HG02678 (cell line): ENCODE results near the gene SNX30.
"Not testable (repeated sequence)": the region's sequence is repeated elsewhere in the genome, so short reads cannot be mapped to it uniquely, and the experiment has no call there.

ENCODE experiments used
- ATAC-seq: cut with Tn5 transposase; IDR thresholded peaks from one replicate; pipeline ENCODE4 v1.9.1; 2021; ENCODE audit warnings: mild to moderate bottlenecking, moderate library complexity; ENCODE audit not compliant: unreplicated experiment

The SNX30 gene, protein sequence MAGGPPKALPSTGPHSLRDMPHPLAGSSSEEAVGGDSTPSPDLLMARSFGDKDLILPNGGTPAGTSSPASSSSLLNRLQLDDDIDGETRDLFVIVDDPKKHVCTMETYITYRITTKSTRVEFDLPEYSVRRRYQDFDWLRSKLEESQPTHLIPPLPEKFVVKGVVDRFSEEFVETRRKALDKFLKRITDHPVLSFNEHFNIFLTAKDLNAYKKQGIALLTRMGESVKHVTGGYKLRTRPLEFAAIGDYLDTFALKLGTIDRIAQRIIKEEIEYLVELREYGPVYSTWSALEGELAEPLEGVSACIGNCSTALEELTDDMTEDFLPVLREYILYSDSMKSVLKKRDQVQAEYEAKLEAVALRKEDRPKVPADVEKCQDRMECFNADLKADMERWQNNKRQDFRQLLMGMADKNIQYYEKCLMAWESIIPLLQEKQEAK

GRCh38 chr9:112750016-112750763 is at the start of gene SNX30:
Gene SNX30 (plus strand): TSS chr9:112750760. CDS start chr9:112751002, 242 bp downstream.
- peak; percentile 88 for ATAC-seq

DNA sequence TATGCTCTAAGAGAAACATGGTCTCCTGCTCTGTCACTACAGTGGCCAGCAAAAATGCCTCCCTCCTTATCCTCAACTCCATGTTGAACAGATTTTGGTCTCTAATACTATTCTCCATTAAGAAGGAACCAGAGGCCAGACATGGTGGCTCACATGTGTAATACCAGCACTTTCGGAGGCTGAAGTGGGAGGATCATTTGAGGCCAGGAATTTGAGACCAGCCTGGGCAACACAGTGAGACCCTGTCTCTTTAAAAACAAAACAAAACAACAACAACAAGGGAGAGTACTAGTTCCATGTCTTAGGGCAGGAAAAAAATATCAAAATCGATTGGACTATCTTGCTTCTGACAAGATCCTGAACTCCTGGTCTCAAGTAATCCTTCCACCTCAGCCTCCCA is 47.3 kb upstream of the SNX30 start:
- no peak for ATAC-seq

GRCh38 chr9:112705768-112706427 is 44.7 kb upstream of the SNX30 start:
- no peak for ATAC-seq

DNA sequence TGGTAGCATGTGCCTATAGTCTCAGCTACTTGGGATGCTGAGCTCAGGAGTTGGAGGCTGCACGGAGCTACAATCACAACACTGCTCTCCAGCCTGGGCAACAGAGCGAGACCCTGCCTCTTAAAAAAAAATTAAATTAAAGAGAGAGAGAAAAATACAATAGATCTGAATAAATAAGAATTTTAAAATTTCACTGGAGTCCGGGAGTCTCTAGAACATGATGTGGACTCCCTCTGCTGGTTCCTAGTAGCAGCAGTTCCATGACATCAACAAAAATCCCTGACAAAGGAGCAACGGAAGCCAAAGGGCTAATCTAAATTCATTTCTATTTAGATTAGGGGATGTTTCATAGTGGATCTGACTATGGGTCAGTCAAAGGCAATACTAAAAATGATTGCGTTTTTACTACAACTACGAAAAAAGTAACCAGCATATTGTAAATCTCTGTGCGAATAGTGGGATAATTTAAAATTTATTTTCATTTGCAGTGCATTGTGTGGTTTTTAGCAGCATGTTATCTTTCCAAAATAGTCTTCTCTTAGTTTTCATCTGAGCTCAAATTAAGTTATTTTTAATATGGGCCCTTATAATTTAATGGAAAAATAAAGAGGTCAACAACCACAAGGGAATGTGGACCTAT is 39.4 kb upstream of the SNX30 start:
- ATAC-seq: no peak

DNA sequence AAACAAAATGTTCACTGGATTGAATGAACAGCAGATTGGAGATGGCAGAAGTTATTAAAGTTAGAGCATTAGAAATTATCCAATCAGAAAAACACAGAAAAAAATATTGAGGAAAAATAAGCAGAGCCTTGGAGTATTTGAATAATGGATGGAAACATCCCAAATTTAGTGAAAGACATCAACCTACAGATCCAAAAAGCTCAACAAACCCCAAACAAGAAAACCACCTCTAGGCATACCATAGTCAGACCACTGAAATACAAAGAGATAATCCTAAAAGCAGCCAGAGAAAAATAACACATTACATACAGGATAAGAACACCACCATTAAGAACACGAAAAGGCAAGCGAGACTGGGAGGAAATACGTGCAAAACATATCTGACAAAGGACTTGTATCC is 37.9 kb upstream of the SNX30 start:
- no peak for ATAC-seq

DNA sequence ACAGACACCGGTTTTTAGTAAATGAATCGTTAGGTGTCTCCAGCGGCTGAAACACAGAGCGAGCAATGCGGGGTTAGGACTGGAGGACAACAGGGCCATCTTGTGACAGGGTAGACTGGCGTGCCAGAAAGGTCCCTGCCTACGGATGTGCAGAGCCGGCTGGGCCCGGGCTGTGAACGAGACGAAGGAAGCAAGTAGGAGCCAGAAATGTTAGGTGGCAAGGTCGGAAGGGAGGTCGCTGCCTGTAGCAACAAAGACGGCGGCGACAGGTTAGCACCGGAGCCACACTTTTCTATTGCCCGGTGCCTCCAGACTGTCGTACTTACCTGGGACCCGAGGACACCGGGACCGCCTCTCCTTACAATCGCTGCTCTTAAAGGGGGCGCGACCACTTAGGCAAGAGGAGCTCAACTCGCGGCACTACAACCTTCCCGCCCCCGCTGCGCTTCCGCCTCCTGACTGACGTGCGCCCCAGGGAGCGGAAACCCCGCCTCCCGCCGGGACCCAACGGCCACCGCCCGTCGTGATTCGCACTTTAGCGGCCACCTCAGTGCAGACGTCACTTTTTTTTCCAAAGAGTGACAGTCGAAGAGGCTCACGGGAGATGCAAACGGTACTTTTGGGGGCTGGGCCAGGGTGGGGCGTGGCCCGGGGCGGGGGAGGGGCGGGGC is 32.8 kb upstream of the SNX30 start, which contains the start of gene INIP:
Gene INIP, minus strand, starts transcription at position 457 of the 671 bp plus-strand sequence. CDS start 1,632 bp downstream, outside the sequence.
- peak; percentile 97 for ATAC-seq

GRCh38 chr9:112719241-112719691 is 31.3 kb upstream of the SNX30 start:
- ATAC-seq: no peak

DNA sequence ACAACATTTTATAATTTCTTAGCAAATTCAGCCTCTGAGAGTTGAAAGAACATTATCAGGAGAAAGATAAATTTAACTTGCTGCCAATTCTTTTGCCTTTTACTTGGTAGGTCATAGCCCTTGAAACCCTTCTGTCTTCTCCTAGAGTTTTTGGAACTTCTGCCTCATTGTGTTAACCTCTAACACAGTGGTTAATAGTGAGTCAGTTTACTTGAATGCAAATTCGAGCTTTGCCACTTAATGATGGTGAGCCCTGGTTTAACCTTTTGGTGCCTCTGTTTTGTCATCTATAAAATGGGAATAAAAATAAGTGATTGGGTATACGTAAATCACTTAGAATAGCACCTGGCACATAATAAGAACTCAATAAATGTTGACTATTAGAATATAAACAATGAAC is 30.9 kb upstream of the SNX30 start:
- no peak for ATAC-seq

GRCh38 chr9:112720113-112720780 is 30.3 kb upstream of the SNX30 start:
- ATAC-seq: no peak

DNA sequence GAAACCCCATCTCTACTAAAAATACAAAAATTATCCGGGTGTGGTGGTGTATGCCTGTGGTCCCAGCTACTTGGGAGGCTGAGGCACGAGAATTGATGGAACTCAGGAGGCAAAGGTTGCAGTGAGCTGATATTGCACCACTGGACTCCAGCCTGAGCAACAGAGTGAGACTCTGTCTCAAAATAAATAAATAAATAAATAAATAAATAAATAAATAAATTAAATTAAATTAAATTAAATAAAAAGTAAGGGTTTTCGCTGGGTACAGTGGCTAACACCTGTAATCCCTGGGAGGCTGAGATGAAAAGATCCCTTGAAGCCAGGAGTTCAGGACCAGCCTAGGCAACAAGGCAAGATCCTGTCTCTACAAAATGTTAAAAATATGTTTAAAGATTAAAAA is 27.8 kb upstream of the SNX30 start:
- not testable (repeated sequence) for ATAC-seq

DNA sequence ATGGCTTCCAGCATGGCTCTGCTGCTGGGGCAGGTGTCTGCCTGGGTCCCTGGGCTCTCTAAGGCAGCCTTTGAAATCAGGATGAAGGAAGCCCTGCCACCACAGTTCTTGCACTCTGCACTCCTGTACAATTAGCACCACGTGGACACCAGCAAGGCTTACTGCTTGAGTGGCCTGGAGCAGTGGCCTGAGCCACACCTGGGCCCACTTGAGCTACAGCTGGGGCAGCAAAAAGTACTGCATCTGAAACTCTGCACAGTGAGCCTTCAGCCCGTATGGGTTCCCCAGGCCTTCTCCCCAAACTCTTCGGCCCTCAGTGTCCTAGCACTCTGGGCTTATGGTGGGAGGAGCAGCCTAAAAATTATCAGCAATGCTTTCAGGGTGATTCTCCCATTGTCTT is 24.6 kb upstream of the SNX30 start:
- ATAC-seq: no peak

DNA sequence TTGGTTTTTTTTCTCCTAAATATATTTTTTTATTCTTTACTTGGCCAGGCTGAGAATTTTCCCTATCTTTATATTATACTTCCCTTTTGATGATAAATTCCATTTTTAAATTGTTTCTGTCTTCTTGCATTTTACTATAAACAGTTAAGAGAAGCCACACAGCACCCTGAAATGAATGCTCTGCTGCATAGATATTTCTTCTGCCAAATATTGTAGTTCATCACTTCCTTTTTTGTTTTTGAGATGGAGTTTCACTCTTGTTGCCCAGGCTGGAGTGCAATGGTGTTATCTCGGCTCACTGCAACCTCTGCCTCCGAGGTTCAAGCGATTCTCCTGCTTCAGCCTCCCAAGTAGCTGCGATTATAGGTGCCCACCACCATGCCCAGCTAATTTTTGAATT is 24.1 kb upstream of the SNX30 start:
- no peak for ATAC-seq

GRCh38 chr9:112728401-112728800 is 22.2 kb upstream of the SNX30 start:
- no peak for ATAC-seq

DNA sequence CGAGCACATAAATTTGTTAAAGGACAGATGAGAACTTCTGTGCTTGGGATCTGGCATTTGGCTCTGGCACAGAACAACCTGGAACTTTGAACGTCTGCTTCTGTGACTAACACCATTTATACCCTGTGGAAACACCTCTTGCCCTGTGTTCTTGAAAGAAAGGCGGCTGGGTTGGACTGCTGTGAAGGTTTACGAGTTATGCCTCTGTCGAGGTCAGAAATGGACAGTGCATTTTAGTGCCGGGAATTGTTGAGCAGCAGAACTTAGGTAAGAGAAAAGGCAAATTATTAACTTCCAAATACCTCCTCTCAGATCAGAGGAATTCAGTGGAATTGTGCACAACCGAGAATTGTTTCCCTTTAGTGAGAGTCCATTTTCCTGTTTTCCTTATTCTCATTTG is 18.6 kb upstream of the SNX30 start:
- ATAC-seq: no peak

- no peak for ATAC-seq
Observed at GRCh38 chr9:112734892-112735291, 15.7 kb upstream of the SNX30 start.

- ATAC-seq: no peak
Observed at GRCh38 chr9:112743216-112743836, 7.2 kb upstream of the SNX30 start.

DNA sequence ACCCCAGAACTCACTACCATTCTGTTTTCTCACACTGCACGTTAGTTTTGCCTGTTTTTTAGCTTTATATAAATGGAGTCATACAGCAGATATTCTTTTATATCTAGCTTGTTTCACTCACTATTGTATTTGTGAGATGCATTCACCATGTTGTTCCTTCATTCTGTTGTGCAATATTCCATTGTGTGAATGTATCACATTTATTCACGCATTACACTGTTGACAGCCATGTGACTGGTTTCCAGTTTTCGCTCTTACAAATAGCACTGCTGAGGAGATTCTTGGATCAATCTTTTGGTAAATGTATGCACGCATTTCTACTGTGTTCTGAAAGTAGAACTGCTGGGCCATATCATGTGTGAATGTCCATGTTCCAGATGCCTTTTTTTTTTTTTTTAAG is 6.4 kb upstream of the SNX30 start:
- no peak for ATAC-seq

DNA sequence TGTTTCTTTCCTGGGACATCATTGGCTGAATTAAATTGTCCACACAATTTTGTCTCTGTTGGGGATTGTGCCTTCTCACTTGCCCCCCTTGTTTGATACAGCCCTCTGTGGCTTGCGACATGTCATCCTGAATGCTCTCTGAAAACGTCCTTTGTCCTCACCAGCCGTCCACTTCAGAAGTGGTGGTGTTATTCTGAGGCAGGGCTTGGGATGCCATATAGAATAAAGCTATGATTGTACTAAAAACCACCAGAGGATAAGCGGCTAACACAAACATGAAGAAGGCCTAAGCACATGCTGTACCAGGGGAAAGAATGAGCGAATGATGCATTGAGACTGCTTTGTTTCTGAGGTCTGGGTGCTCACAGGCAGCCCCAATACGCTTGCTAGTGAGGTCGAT is 3.5 kb upstream of the SNX30 start:
- no peak for ATAC-seq

- ATAC-seq: no peak
Observed at GRCh38 chr9:112750764-112751055, 150 bp downstream of the SNX30 start.
